NCI-H1694 (cell line): ENCODE data around the gene SYNDIG1.

ENCODE experiments used
- DNase-seq: peaks from one replicate; lab custom pipeline; 2025; lab: John Stamatoyannopoulos, UW

SYNDIG1 gene

DNA sequence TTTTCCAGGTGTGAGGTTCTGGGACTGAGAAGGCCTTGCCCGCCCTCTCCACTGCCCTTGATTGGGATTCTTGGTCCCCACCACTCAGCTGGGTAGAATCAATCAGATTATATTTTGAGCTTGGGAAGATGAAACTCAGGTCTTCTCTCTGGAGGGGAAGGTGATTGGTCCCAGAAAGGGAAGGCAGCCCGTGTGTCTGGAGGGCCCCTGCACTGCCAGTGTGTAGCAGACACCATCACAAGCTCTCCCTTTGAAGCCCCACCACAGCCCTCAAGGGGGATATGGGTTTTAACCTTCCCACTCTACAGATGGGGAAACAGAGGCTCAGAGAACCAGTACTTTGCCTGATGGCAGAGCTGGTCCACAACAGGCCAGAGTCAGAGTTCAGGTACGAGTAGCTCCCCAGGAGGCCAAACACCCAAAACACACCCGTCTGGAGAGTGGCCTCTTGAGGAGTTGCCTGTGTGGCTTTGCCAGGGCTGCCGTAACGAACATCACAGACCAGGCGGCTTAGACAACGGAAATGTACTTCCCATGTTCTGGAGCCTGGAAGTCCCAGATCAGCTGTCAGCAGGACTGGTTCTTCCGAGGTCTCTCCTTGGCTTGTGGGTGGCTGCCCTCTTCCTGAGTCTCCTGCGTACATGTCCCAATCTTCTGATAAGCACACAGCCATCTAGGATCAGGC lies 205.6 kb downstream of the SYNDIG1 start:
- no peak for DNase-seq

DNA sequence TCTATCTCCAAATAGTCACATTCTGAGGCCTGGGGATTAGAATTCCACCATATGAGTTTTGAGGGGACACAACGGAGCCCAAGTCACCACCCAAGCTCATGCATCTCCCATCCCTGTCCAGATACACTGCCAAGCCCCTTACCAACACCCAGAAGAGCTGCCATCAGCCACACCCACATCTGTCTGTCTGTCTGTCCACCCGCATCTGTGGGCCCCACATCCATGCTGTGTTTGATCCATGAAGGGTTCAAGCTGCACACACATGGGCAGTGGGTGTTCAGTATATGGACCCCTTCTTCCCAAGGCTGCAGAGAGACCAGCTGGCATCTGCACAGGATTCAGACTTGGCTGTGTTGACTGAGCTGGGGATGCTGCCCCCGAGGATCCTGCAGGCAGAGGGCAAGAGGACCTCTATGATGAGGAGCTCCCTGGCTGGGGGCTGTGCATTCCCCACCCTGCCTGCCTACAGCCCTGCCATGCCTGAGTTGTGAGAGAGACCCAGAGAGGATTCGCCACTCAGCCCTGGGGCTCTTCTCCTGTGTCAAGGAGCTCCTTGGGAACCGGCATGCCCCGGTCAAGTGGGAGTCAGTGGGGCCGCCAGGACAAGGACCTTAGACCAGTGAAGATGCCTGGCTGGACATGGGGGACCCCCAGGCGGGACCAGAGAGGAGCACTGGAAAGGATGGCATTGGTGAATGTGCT lies 206.4 kb downstream of the SYNDIG1 start:
- no peak for DNase-seq

DNA sequence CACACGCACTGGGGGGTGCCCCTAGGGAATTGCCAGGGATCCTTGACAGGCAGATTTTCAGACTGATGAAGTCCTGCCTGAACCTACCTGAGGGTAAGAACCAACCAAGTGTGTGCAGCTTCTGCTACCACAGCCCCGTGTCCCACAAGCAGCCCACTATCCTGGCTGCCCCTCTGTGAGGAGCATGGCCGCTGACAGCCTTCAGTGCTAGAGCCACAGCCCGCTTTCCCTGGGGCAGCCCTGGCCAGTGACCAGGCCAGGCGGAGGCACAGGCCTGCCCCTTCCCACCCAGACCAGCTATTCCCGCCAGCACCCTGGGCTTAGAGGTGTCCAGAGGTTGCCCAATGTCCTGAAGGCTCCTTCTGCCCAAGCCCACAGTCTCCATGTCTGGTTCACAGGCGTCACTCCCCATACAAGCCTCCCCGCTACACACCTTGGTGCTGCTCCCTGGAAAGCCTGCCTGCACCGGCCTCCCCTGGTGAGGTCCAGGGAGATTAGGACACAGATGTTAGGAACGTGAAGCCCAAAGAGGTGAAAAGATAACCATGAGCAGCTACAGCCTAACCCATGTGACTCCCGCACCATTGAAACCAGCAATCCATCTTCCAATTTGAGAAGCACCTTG lies 207.0 kb downstream of the SYNDIG1 start:
- DNase-seq: no peak

DNA sequence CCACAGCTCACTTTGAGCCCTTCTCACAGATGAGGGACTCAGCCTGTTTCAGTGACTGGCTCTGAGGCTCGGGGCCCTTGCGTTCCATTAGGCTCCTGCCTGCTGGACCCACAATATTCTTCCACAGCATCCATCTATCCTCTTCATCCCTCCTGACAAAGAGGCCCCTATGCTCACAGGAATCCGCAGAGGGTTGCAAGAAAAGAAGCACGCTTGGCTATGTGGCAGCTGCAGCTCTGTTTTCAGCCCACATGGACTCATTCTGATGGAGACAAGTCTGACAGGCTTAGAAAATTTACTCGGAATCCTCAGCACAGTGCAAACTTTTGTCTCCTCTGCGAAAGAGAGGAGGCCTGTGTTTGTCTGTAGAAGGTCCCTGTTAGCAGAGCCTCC lies 207.5 kb downstream of the SYNDIG1 start:
- DNase-seq: no peak

DNA sequence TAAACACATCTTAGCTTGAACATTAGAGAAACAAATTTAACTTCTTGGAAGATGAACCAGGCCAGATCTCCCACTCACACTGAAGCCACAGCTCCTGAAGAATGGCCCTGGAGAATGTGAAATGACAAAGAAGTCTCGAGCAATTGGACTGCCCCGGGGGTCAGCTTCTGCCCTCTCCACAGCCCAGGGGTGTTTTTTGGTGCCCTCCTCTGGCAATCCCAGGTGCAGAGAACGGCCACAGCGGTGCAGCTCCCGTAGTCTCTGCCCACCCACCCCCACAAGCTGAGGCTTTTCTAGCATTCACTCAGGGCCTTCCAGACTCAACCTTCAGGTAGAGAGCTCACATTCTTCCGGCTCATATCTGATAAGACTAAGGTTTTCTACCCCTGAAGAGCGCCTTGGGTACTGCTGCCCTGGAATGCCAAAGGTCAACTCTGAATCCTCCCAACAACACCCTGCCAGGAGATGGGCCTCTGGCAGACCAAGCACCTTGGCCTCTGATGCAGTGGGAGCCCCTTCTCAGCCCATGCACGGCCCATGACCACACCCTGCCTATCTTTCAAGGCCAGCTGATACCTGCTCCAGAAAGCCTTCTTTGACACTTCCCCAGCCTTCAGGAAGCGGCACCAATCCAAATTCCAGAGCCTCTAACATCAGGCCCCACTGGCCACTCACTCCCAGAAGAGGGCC lies 208.3 kb downstream of the SYNDIG1 start:
- no peak for DNase-seq

DNA sequence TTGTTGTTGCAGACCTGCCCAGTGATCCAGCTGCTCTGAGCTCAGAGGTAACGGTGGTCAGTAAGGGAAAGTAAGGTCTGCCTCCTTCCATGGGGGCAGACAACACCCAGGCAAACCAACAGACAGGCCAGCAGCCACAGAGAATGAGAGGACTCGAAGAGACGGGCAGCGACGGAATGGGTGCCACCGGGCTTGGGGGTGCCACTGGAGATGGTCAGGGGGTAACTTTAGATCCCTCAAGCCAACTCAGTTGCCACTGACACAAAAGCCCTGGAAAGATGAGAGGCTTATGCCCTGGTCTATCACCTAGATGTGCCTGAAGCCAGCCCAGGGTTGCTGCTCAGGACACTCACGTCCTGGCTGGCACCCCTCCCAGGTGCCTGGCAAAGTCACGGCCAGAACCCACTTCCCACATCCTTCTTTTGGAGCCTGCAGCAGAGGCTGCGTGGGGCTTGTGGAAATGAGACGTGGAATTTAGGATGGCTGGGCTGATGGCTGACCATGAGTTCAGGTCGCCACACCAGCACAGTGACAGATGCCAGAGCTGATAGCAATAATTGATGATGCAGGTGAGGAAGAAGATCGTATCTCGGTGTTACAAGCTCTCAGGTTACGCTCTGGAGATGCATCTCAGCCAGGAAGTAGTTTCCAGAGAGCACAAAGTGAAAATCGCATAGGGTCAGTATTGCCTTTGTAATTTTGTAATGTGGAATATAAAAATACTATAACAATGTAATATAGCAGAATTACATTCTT lies 209.1 kb downstream of the SYNDIG1 start:
- no peak for DNase-seq

DNA sequence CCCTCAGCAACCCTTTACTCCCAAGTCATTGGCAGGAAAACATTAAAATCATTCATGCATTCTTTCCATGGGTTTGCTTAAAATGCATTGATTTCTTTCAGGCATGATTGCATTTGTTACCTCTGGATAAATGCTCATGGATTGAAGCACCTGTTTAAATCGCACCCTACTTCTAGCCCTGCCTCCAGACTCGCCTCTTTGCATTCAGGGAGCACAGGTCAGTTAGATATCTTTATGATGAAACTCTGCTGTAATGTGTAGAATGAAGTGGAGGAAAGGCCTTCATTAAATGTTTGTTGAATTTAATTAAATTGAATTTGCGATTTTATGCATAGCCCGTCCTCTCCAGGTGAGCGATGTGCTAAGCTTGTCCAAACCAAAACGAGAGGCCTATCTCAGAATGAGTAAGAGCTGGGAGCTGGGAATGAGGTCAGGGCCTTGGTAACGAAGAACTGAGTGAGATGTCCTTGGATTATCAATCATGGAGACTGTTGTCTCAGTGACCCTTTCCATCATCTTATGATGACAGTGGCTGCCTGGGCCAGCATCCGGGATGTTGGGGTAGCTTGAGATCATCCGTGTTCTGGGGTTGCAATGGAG lies 210.1 kb downstream of the SYNDIG1 start:
- no peak for DNase-seq

DNA sequence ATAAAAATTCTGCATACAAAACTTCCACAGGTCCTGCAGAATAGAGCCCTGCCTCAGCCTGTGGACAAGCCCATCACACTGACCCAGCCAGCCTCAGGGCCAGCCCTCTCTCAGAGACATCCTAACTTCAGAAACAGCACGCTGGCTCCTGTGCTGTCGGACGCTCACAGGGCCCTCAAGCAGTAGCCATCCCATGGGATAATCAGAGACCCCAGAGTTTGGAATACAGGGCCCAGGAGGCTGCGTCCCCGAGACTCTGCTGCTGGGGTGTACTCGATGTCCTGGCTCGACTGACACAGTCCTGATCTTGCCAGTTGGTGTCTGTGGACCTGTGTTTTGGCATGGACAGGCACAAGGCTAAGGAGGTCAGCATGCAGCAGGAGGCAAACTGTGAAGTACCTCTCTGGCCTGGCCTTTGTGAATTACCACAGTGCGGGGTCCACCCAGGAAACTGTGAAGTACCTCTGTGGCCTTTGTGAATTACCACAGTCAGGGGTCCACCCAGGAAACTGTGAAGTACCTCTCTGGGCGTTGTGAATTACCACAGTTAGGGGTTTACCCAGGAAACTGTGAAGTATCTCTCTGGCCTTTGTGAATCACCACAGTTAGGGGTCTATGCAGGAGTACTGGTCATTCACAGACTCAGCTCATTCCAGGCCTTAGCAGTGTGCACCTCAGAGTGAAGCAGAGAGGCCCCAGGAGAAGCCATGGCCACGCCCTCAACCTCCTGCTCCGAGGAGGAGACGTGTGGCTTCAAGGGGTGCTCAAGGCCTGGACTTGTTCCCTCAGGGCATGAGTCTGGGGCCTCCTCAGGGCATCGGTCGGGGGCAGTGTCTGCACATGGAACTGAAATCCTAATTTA lies 212.4 kb downstream of the SYNDIG1 start:
- DNase-seq: no peak

DNA sequence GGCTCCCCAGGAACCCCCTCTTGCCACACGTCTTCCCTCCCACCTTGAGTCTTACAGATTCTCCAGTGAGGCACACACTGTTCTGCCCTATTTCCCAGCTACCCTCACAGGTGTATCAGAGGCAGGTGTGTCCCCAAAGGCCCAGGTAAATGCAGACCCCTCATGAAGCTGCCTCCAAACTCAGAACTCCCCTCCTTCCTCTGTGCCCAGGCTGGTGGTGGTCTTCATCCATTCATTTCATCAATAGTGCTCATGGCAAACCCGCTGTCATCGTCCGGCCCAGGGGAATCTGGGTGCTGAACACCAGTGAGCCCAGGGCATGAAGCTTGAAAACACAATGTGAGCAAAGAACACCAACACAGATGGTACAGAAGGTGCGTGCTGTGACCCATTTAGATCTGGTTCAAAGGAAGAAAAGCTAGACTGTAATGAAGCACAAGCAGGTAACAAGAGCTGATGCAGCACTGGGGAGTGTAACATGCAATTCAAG lies 213.1 kb downstream of the SYNDIG1 start:
- DNase-seq: no peak

DNA sequence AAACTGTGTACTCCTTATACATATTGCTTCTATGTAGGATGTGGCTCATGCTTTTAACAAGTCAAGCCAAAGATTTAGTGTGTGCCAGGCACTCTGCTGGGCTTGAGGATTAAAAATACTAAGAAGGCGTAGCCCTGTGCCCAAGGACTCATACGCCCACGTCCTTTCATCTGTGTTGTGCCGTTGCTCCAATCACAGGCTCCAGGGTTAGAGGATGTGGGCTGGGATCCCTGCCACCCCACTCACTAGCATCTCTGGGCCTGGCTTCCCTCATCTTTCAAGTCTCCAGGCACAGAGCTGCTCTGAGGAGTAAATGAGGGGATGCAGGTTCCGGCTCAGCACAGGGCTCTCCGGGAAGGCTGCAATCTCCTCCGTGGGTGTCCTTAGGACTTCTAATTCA lies 214.2 kb downstream of the SYNDIG1 start:
- no peak for DNase-seq

DNA sequence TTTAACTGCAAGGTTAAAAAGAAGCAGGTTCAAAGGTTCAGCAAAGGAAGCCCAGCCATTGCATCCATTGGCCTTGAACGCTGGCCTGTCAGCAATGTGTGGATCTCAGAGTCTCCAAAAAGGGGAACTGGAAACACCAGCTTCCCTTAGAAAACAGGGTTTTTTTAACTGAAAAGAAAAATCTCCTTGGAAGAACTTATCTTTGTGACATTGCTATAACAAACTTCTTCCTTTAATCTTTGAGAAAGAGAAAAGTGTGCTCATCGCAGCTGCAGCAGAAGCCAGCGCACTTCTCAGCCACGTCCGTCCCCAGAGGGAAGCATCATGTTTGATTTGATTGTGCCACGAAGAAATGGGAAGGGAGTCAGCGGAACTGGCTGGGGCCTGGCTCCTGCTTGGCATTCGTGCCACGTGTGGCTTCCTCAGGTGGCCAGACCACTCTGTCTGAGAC lies 215.0 kb downstream of the SYNDIG1 start:
- no peak for DNase-seq

DNA sequence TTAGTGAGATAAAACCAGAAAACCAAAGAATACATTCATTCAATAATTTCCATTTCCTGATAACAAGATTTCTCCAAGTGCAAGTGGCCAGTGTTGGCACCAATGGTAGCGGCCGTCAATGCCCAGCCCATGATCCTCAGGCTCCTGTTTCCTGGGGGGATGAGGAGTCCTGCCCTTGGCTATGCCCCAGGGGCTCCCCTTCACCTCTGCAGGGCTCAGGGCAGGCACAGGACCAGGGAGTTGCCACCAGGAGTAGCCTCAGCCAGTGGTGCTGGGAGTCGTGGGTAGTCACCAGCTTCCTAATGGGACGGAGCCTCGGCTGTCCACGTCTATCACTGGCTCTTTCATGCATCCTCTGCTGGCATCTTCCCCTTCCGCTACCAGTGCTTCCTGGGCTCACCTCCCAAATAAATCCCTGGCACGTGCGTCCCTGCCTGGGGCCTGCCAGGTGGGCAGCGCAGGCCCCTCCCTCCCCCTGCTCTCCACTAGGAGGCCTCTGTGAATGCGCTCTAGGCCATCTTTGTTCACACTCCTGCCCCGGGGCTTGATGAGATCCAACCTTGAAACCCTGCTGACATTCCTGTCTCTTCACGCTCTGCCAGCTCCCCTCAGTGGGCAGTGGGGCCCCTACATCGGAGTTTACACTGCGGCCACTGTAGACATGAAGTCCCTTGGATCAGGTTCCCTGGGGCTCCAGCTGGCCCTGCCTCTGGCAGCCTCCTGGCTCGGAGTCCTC lies 215.7 kb downstream of the SYNDIG1 start:
- no peak for DNase-seq

DNA sequence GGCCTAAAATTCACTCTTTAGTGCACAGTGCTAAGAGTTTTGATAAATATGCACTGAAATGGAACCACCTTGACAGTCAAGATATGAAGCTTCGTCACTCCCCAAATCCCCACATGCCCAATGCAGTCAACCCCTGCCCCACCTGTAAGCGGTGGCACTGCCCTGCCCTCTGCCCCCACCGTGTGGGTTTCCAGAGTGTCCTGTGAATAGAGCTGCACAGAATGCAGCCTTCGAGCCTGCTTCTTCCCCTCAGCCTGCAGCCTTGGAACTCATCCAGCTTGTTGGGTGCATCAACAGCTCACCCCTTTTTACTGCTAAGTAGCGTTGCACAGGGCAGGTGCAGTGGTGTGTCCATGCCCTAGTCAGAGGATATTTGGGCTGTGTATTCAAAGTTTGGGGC lies 216.3 kb downstream of the SYNDIG1 start:
- no peak for DNase-seq

DNA sequence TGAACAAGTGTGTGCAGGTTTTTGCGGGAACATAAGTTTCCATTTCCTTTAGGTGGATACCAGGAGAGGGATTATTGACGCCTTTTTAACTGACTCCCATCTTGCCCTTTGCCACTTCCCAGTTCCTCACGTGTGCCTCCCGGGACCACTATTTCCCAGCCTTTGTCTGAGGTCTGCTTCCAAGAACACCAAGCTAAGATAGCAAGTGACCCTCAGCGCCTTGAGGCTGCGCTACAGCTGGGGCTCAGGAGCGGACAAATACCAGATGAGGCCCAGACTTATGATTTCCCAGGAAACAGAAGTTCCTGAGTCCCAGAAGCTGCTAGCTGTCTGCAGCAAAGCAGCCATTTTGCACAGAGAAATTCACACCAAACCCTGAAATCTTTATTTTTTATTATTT lies 216.7 kb downstream of the SYNDIG1 start:
- DNase-seq: no peak

DNA sequence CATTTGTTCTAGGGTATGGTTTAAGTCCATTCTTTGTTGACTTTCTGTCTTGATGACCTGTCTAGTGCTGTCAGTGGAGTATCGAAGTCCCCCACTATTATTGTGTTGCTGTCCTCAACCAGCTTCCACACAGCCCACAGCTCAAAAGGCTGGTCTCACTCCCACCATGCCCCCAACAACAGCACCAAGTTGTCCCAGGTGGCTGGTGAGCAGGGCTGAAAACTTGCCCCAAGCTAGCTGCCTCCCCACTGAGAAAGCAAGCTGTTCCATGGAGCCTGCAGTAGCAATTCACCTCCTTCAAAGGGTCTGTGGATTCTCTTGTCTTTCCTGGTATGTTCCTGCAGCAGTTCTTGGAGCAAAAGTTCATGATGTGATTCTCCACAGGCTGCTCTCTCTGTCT lies 221.0 kb downstream of the SYNDIG1 start:
- no peak for DNase-seq

DNA sequence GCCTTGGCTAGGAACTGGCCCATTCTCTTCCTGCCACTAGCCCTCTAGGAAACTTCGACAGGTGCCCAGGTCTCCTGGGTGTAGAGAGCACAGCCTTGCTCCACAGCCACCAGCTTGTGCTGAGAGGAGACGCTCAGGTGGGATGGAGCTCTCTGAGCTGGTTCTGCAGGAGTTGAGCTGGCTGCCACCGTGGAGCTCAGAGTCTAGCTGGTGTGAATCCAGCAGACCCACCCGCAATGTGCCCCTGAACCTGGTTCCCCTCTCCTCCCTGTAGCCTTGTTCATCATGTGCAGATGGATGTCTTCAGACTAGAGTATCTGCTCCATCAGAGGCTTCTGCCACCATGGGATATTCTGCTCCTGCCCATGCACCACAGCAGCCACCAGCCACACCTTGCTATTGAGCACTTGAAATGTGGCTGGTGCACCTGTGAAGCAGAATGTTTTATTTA lies 222.5 kb downstream of the SYNDIG1 start:
- no peak for DNase-seq

DNA sequence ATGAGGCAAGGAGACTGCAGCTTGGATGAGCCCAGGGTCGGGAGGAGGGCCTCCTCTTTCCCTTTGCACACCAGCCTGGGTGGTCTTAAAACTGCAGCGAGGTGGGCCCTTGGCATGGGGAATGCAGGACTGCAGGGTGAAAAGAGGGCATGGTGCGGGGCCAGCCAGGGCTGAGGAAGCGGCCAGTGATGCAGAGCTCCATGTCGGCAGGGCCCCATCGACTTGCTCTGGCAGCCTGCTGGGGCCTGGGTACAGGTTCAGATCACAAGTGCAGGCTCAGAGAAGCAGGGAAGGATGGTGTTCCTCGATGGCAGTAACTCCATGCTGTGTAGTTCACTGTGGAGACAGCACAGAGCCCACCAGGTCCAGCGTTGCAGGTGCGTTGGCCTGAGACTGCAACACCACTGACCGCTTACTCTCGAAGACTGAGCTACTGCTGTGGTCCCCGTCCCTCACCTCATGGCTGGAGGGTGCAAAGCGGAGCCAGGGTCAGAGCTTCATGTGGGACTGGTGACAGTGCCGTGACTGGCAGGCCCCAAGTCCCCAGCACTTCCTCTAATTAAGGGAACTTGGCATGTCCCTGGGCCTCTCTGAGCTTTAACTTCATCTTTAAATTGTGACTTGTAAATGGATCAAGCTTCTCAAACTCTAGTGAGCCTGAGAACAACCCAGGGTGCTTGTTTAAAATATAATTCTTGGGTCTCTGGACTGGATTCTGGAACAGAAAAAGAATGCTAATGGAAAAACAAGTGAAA lies 223.2 kb downstream of the SYNDIG1 start:
- no peak for DNase-seq

DNA sequence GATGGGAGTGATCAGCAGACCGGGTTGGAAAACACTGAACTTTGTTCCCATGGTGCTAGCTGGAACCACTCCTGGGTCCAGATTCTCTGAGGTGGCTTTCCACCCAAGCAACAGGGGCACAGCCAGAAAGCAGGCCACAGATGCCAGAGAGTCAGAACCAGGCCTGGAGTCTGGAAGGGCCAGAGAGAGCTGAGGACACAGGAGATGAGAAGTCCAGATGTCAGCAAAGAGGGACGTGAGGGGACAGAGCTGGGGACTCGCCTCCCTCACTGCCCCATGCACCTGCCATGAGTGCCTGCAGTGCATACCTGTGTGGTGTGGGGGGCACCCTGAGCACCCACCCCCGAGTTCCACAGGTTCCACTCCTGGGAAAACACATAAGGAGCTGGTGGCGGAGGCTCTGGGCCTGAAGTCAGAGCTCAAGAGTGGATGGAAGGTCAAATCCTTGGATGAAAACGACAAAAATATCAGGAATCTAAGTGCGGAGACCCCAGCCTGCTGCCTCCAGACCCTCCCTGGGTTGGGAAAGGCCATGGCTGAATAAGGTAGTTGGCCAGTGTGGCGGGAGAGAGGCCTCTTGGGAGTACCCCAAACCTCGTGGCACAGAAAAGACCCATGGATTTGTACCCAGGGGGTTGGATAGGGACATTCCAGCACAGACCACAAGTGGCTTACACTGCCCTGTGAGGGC lies 224.2 kb downstream of the SYNDIG1 start:
- DNase-seq: no peak
